8988T (cell line): ENCODE data around the gene MAP3K14.
A peak's percentile ranks its signal among the peaks of the same experiment; 100 is the strongest.
"Not testable (repeated sequence)": the region's sequence is repeated elsewhere in the genome, so short reads cannot be mapped to it uniquely, and the experiment has no call there.

ENCODE experiments used
- DNase-seq: peaks from one replicate; pipeline ENCODE4 v3.0.0; 2011

Gene MAP3K14

DNA sequence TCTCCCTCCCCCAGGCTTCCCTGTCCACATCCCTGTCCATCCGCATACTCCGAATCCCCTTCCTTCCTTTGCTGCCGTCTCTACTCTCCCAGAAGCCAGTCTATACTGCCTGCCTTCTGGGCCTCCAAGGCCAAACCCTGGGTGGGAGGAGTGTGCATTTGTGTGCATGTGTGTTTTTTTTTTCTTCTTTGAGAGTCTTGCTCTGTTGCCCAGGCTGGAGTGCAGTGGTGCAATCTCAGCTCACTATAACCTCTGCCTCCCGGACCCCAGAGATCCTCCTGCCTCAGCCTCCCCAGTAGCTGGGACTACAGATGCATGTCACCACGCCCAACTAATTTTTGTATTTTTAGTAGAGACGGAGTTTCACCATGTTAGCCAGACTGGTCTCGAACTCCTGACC is 63.6 kb downstream of the MAP3K14 start:
- not testable (repeated sequence) for DNase-seq

DNA sequence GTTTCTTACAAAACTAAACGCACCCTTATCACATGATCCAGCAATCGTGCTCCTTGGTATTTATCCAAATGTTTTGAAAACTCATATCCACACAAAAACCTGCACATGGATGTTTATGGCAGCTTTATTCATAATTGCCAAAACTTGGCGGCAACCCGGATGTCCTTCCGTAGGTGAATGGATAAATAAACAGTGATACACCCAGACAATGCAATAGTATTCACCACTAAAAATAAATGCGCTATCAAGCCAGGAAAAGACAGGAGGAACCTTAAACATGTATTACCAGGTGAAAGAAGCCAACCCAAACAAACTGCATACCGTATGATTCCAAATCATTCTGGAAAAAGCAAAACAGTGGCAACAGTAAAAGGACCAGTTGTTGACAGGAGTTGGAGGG is 64.9 kb downstream of the MAP3K14 start:
- DNase-seq = no peak

DNA sequence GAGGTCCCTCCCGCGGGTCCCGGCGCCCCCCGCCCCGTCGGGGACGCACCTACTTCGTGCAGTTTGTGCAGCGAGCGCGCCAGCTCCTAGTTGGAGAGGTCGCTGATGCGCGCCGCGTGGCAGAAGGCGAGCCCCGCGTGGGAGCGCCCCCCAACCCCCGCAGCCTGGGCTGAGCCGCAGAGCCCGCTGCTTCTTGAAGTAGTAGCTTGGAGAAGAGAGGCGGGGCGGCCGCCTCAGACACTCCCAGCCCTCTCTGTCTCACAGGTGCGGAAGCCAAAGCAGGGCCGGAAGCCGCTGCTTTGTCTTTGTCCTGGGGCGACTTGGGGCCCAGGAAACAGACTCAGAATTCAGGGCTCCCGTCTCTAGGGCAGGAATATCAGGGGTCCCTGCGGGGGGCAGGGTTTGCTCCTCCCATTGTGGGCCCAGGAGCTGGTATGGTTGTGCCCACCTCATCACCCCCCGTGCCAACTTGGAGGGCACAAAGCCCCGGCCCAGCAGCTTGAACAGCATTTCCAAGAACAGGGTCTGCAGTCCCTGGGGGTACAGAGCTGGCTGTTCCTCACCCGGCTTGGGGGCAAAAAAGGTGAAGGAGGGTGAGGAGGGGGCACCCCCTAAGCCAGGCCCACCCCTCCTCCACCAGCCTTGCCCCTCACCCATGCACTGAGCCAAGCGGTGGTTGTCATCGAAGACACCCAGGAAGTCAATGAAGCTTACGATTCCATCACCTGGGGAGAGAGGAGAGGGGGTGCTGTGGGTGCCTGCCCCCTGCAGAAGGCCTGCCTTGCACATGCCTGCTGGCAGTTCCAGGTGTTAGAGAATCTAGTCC is 68.5 kb downstream of the MAP3K14 start:
- DNase-seq = no peak

DNA sequence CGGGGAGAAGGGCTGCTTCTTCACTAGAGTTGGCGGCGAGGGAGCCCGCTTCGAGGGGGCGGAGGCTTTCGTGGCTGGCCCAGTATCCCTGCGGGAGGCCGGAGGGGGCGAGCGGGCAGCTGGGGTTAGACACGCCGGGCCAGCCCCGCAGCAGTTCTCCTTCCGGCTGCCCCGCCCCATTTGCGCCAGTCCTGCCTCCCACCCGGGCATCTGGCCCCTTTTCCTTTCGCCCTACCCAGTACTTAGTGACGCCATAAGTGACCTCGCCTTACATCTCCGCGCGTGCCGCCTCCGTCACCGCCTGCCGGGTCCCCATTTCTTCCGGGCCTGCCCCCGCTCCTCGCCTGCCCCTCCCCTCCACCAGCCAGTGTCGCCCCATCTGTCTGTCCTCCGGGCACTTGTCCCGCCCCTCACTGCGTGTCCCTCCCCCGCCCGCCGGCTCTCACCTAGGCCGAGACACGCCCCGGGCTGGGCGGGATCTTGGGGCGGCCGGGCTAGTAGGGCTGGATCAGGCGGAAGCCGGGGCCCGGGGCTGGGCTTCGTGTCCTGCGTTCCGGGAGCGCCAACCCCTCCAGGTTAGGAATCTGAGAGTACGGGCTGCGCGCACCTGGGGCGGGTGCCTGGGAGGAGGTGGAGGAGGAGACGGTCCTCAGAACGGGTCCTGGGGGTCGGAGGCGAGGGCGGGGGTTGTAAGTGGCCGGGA is 69.2 kb downstream of the MAP3K14 start:
- DNase-seq = peak; percentile 98

DNA sequence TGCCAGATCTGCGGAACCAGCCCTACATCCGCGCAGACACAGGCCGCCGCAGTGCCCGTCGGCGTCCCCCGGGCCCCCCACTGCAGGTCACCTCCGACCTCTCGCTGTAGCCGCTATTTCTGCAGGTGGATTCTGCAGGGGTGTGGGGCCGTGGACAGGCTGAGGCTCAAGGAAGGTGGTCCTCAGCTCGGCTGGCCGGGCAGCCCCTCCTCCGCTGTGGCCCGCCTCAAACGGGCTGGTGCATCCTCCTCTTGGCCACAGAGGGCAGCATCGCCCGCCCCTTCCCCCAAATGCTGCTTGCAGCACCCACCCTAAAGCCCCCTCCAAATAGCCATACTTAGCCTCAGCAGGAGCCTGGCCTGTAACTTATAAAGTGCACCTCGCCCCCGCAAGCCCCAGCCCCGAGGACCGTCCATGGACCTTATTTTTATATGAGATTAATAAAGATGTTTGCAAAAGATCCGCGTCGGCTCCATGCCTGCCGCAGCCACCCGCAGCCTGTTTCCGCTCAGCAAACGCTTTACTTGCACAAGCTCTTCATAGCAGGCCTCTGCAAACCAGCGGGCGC is 69.9 kb downstream of the MAP3K14 start:
- DNase-seq = peak; percentile 75

DNA sequence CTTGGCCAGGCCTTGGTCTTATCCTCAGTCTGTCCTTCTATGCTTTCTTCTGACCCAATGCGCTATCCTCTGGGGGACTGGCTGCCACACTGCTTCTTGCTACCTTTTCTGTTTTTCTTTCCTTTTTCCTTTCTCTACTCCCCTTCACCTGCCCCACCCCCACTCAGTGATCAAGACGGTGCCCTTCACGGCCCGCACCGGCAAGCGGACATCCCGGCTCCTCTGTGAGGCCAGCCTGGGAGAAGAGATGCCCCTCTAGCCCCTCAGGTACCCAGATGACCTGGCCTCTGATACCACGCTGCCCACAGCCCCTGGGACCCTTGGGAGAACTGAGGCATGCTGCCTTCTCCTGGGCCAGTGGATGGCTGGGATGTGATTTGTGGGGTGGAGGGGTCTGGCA is 70.5 kb downstream of the MAP3K14 start:
- DNase-seq = no peak

DNA sequence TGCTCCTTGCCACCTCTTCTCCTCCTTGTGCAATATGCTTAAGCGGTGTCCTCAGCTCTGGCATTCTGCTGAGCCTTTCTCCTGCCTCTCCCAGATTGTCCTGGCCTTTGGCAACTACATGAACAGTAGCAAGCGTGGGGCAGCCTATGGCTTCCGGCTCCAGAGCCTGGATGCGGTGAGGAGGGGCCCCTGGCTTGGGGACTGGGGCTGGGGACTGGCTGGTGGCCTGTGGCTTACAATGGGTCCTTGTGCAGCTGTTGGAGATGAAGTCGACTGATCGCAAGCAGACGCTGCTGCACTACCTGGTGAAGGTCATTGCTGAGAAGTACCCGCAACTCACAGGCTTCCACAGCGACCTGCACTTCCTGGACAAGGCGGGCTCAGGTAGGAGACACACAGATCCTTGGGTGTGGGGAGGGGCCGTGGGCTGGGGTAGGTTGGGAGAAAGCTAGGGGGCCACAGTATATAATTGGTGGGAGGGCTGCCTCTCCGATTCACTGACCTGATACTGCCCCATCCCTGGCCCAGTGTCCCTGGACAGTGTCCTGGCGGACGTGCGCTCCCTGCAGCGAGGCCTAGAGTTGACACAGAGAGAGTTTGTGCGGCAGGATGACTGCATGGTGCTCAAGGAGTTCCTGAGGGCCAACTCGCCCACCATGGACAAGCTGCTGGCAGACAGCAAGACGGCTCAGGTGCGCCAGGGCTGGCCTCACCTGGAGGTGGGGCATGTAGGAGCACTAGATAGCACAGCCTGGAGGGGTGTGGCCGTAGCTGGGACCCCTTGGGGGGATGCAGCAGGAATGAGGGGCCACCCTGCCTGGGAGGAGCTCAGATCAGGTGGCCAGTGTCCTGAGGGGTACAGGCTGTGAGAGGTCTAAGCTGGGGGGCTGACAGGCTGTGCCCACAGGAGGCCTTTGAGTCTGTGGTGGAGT is 71.8 kb downstream of the MAP3K14 start:
- DNase-seq = no peak

DNA sequence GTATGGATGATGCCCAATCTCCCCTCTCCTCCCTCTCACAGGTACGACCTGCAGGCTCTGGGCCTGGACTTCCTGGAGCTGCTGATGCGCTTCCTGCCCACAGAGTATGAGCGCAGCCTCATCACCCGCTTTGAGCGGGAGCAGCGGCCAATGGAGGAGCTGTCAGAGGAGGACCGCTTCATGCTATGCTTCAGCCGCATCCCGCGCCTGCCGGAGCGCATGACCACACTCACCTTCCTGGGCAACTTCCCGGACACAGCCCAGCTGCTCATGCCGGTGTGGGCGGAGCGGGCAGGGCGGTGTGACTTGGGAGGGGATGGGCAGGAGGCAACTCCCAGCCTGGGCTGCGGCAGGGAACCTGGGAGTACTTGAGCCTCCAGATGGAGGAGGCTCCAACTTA is 73.1 kb downstream of the MAP3K14 start:
- no peak for DNase-seq

DNA sequence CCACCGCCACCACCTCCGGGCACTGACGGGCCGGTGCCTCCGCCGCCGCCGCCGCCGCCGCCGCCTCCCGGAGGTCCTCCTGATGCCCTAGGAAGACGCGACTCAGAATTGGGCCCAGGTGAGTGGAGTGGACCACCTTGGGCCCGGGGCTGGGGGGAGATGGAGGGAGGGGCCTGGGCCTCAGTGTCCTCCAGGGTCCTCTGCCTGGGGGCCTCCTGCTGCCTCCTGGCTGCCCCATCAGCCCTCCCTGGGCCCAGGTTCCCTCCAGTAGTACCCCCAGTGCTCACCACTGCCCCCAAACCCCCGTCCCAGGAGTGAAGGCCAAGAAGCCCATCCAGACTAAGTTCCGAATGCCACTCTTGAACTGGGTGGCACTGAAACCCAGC is 74.8 kb downstream of the MAP3K14 start:
- no peak for DNase-seq

DNA sequence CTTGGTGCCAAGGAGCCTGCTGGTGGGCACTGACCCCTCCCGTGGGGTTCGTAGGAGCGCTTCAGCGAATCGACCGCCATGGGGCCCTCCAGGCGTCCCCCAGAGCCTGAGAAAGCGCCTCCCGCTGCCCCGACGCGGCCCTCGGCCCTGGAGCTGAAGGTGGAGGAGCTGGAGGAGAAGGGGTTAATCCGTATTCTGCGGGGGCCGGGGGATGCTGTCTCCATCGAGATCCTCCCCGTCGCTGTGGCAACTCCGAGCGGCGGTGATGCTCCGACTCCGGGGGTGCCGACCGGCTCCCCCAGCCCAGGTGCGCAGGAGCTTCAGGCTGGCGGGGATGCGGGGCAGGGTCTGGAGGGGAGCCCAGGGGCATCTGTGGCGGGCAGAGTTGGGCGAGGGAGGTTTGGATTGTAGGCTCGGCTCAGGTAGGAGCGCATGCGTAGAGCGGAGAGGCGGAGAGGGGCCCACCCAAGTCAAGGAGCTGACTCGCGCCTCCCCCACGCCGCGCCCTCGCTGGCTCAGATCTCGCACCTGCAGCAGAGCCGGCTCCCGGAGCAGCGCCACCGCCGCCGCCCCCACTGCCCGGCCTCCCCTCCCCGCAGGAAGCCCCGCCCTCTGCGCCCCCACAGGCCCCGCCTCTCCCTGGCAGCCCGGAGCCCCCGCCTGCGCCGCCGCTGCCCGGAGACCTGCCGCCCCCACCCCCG is 75.3 kb downstream of the MAP3K14 start:
- DNase-seq = no peak

DNA sequence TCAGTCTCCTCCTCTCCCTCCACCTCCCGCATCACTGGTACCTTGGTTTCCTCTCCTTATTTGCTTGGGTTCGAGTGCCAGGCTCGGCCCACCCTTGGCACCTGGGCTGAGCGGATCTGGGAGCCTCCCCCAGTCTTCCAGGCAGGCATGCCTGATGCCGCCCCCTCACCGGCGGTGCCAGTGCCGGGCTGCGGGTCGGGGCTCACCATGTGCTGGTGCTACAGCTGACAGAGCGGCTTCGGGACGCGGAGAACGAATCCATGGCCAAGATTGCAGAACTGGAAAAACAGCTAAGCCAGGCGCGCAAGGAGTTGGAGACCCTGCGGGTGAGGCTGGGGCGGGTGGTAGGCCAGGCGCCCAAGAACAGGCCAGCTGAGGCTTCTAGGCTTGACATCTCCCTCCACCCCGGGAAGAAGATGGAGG is 75.9 kb downstream of the MAP3K14 start:
- DNase-seq = no peak

DNA sequence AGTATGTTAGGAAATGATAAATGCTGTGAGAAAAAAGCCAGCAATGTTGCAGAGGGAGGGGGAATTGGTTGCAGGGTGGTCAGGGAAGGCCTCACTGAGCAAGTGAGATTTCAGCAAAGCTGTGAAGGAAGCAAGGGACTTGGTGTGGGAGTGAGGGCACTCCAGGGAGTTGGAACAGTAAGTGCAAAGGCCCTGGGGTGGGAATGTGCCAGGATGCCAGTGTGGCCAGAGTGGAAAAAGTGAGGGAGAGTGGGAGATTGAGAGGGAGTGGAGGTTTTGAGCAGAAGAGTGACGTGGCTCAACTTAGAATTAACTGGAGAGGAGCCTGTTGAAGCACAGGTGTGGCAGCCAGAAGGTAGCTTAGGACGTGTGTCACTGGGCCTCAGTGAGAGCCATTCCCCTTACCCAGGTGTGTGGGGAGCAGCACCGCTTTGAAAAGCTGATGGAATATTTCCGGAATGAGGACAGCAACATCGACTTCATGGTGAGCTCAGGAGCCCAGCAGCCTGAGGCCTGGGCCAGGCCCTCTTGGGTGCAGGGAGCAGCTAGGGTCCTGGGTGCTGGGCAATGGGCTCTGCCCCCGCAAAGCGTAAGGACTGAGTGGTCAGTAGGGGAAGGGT is 78.6 kb downstream of the MAP3K14 start:
- no peak for DNase-seq

DNA sequence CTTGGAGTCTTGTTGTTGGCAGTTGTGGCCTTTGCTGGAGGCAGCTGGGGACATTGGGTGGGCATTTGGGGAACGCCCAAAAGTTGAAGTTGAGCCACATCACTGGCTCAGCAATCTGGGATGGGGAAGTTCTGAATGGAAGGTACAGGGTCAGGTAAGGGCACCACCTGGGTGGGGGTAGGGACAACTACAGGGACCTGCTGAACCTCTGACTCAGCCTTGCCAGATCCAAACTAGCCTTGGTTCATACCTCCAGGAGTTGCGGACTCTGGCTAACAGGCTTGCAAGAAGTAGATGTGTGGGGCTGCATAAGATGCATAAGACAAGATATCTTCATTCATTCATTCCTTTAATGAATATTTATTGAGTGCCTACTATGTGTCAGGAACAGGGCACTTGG is 79.1 kb downstream of the MAP3K14 start:
- no peak for DNase-seq

DNA sequence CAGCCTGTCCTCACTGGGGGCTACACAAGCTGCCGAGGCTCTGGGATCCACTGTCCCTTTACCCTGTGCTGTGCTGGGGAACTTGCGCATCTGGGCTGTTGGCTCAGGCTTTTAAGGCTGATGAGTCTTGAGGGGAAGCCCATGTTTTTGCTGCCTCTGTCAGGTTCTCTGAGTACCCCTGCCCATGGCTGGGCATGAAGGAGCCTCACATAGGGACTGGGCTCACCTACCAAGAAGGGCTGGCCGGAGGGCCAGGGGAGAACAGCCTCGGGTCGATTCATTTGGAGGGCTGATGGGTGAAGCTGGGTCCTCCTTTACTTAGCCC is 80.6 kb downstream of the MAP3K14 start:
- DNase-seq = no peak

DNA sequence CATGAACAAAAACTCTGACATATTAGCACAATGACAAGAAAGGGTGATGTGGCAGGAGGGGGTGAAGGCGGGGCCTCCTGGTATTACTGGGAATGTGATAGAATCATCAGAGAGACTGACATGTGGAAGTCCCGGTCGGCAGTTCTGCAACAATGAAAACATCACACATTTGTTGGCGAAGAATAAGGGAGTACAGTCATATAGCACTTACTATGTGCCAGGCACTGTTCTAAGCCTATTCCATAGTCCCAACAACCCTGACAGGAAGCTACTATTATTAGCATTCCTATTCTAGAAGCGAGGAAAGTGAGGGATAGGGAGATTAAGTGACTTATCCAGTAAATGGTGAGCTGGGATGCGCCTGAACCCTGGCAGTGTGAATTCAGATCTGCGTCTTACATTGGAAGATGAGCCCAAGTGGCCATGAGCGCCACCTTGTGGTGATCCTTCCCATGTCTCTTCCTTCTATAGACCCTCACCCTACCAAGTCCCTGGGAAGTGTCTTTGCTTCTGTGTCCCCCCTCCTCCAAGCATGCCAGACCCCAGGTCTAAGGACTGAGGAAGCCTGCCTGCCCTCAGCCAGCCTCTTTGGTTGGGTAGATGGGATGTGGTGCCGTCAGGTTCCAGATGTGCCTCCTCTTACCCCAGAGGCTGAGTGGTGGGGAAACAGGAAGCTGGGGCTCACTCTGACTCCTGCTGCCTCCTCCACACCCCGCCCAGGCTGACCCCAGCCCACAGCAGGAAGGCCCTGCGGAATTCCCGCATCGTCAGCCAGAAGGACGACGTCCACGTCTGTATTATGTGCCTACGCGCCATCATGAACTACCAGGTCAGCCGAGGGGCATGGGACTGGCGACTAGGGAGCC is 81.2 kb downstream of the MAP3K14 start:
- peak; percentile 73 for DNase-seq

DNA sequence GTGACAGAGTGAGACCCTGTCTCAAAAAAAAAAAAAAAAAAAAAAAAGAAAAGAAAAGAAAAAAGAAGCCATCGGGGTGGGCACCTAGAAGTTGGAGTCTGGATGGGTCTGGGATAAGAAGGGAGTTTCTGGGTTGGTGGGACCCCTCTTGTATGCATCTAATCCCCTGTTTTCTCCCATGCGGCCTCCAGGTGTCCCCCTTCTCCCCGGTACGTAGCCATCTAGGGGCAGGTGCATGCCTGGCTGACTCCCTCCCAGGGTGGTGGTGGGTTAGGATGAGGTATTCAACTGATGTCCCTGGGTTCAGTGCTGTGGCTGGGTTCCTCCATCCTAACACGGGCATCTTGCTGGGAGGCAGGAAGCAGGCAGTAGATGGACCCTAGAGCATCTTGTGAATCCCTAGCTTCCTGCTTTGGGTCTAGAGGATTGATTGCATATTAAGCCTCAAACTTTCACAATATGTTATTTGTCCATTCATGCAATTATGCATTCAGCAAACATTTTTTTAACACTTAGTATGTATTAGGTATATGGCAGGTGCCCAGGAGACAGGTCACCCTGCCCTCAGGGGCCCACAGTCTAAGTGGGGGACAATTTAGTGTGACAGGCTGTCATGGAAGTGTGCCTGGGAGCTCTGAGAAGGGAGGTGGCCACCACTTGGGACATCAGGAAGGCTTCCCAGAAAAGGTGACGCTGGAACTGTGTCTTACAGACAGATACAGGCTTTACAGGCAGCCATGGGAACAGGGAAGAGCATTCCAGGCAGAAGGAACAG is 82.0 kb downstream of the MAP3K14 start:
- DNase-seq = peak; percentile 75

DNA sequence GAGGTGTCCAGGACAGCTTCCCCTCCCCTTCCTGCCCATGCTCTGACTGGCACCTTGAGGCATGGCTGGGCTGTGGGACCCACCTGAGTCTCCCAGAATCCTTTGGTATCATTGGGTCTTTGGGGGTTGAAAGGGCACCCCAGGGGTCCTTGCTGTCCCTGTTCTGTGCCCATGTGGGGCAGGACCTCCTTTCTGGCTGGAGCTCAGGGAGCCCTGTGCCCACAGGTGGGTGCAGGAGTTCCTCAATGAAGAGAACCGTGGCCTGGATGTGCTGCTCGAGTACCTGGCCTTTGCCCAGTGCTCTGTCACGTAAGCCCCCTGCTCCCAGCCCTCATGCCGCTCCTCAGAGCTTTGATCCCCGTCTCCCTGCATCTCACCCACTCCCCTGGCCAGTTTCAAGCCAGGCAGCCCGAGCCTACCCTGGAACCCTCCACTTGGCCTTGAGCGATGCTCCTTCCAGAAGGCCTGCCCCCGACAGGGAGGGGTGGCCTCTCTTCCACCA is 83.3 kb downstream of the MAP3K14 start:
- no peak for DNase-seq

DNA sequence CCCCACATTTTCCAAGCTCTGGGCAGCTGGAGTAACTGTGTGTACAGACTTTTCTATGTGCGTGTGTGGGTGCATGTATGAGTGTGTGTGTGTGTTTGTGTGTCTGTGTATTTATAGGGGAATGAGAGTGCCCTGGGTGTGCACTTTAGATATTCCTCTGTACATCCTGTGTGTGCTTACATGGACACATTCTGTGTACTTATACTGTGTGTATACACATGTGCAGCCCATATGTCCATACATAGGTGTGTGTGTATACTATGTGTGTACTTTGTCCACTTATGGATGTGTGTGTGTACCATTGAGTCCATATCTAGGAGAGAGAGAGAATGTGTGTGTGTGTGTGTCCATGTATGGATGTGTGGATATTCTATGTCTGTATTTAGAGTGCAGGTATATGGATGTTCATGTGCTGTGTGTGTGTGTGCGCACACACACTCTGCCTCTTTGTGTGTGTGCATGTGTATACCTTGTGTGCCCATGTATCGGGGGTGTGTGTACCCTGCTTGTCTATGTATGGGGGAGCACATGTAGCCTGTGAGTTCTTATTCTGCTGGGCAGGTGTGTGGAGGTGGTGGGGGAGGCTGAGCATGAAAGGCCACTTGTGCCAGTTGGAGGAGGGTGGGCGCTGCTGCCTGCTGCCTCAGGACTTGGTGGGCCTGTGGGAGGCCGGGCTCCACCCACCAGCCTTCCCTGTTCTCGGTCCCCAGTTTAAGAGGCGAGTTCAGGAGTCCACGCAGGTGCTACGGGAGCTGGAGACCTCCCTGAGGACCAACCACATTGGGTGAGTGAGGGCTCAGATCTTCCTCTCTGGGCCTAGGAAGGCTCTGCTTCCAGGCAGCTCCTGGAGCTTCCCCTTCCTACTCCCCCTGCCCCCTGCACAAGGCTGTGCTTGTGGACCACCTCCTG is 84.1 kb downstream of the MAP3K14 start:
- DNase-seq = no peak
